OCI-LY1 (cell line): ENCODE results near the gene NEK4.

Source experiments
- EZH2 ChIP-seq: fragments of 200-600 bp; sonication (generic), shearing (Covaris generic); IDR thresholded peaks from 2 replicates; pipeline ENCODE4 v1.8.0; 2017; ENCODE audit warnings: borderline replicate concordance, mixed run types, mild to moderate bottlenecking, antibody characterized with exemption, low read length, moderate library complexity, mixed read lengths
- TF ChIP-seq, protein P1 (sequence below): fragments of 200-600 bp; sonication (generic), shearing (Covaris generic); IDR thresholded peaks from 2 replicates; pipeline ENCODE4 v1.5.1; 2017; ENCODE audit warnings: mild to moderate bottlenecking, antibody characterized with exemption, low read length, moderate library complexity, mixed read lengths

DNA sequence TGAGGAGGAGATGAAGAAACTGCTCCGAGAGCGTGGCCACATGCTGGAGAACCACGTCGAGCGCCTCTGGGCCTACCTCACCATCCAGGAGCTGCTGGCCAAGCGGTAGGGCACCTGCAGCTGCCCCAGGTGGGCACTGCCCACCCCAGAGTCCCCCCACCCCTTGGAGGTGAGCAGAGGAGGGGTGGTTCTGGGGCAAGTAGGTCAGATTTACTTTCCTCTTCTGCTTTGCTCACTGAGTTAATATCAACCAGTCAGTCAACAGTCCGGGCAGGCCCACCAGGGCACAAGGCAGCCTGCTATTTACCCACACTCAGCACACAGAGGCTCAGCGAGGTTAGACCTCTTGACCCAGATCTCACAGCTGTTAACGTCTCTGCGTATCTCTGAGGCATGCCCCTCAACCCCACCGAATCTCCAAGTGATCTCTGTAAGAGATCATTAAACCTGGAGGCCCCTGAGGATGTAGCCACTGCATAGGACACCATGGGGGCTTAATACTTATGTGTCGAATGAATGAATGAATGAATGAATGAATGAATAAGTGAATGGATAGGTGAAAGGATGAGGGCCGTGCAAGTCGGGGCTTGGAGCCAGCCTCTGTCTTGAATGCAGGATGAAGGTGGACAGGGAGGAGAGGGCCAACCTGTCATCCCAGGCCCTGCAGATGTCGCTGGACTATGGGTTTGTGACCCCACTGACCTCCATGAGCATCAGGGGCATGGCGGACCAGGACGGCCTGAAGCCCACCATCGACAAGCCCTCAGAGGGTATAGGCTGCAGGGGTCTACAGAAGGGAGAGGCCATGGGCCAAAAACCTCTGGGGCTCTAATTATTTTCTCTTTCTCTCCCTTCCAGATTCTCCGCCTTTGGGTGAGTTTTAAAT, 15.8 kb upstream of the NEK4 start:
- TF ChIP-seq, protein P1, sequence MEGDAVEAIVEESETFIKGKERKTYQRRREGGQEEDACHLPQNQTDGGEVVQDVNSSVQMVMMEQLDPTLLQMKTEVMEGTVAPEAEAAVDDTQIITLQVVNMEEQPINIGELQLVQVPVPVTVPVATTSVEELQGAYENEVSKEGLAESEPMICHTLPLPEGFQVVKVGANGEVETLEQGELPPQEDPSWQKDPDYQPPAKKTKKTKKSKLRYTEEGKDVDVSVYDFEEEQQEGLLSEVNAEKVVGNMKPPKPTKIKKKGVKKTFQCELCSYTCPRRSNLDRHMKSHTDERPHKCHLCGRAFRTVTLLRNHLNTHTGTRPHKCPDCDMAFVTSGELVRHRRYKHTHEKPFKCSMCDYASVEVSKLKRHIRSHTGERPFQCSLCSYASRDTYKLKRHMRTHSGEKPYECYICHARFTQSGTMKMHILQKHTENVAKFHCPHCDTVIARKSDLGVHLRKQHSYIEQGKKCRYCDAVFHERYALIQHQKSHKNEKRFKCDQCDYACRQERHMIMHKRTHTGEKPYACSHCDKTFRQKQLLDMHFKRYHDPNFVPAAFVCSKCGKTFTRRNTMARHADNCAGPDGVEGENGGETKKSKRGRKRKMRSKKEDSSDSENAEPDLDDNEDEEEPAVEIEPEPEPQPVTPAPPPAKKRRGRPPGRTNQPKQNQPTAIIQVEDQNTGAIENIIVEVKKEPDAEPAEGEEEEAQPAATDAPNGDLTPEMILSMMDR = no peak
- no peak for TF ChIP-seq EZH2
